Activated T-helper 1 cell treated with anti-CD3 and anti-CD28 coated beads, Interleukin-12 subunit alpha, Interleukin-12 subunit beta, Interleukin-2, Interleukin-4 antibody, amounts not matched to agents 30 ng/mL and 10 ng/mL and 1 ng/mL, durations not matched to agents 14 hours and 24 hours and 36 hours (primary cell): Measurements from ENCODE around the gene DAB2IP. TPM values are rescaled to one million over a fixed set of nuclear protein-coding genes. Genes with fewer than 3 reads are reported as not detected.
A peak's percentile ranks its signal among the peaks of the same experiment; 100 is the strongest.

Experiments
- DNase-seq: peaks from one replicate; pipeline ENCODE4 v3.0.0; 2021; ENCODE audit warnings: low spot score
- H3K27ac Mint-ChIP-seq: one replicate; pipeline ENCODE4 v1.8.0; 2021; ENCODE audit warnings: mild to moderate bottlenecking, mixed read lengths
- H3K27me3 Mint-ChIP-seq: one replicate; pipeline ENCODE4 v1.8.0; 2022; ENCODE audit warnings: mild to moderate bottlenecking, moderate library complexity, mixed read lengths; ENCODE audit not compliant: insufficient read depth
- H3K36me3 Mint-ChIP-seq: one replicate; pipeline ENCODE4 v1.8.0; 2021; ENCODE audit warnings: low read depth, mixed read lengths
- H3K4me1 Mint-ChIP-seq: one replicate; pipeline ENCODE4 v1.8.0; 2021; ENCODE audit warnings: low read depth, mixed read lengths
- H3K4me3 Mint-ChIP-seq: one replicate; pipeline ENCODE4 v1.8.0; 2021; ENCODE audit warnings: mild to moderate bottlenecking, moderate library complexity, mixed read lengths
- H3K9me3 Mint-ChIP-seq: one replicate; pipeline ENCODE4 v1.8.0; 2021; ENCODE audit warnings: mixed read lengths
- intact Hi-C: fragments of 100-400 bp; cut with micrococcal nuclease; formaldehyde crosslinking; loops from one replicate; pipeline ENCODE4 v1.15.1; 2024
- total RNA-seq: library from RNA; stranded (reverse); gene quantifications from 2 replicates; pipeline ENCODE4 v1.2.3, GENCODE V29; 2022

Gene DAB2IP
- total RNA-seq, 1 donor from 2014 or later, result not detected

GRCh38 chr9:121679901-121680635 lies 28.6 kb downstream of the DAB2IP start:
- Mint-ChIP-seq H3K27ac (no peak overlapping the region), H3K4me3 (no peak overlapping the region), H3K9me3 (no peaks in the 10 kb centered on the region), H3K27me3 (peaks cover 5% of the 10 kb centered on the region), H3K4me1 (no peaks in the 10 kb centered on the region), H3K36me3 (no peaks in the 10 kb centered on the region)
- intact Hi-C loops, result loop anchor here (10.0 kb wide), 1 partner anchor 235 kb away; no protein-coding TSS in a partner anchor
- DNase-seq, result no peak

- intact Hi-C loops, result loop anchor here (10.0 kb wide), 1 partner anchor 237 kb away; no protein-coding TSS in a partner anchor
- peaks cover 7% of the 10 kb centered on the region for H3K27me3 Mint-ChIP-seq
- no peaks in the 10 kb centered on the region for H3K36me3 Mint-ChIP-seq
- H3K4me1 Mint-ChIP-seq, result no peaks in the 10 kb centered on the region
- no peak overlapping the region for H3K4me3 Mint-ChIP-seq
- no peaks in the 10 kb centered on the region for H3K9me3 Mint-ChIP-seq
- H3K27ac Mint-ChIP-seq, result no peak overlapping the region
- no peak for DNase-seq
Observed at GRCh38 chr9:121681404-121681803, 30.0 kb downstream of the DAB2IP start.

GRCh38 chr9:121682201-121682600 lies 30.8 kb downstream of the DAB2IP start:
- Mint-ChIP-seq H3K4me3 (no peak overlapping the region), H3K27ac (no peak overlapping the region), H3K27me3 (peaks cover 9% of the 10 kb centered on the region), H3K36me3 (no peaks in the 10 kb centered on the region), H3K9me3 (no peaks in the 10 kb centered on the region), H3K4me1 (no peaks in the 10 kb centered on the region)
- intact Hi-C loops, result loop anchor here (10.0 kb wide), 1 partner anchor 237 kb away; no protein-coding TSS in a partner anchor
- no peak for DNase-seq

- no peaks in the 10 kb centered on the region for H3K4me1 Mint-ChIP-seq
- H3K36me3 Mint-ChIP-seq, result no peaks in the 10 kb centered on the region
- H3K27ac Mint-ChIP-seq, result no peak overlapping the region
- intact Hi-C loops, result loop anchor here (10.0 kb wide), 1 partner anchor 238 kb away; no protein-coding TSS in a partner anchor
- no peak for DNase-seq
- H3K27me3 Mint-ChIP-seq, result peaks cover 11% of the 10 kb centered on the region
- H3K9me3 Mint-ChIP-seq, result no peaks in the 10 kb centered on the region
- H3K4me3 Mint-ChIP-seq, result no peak overlapping the region
Observed at GRCh38 chr9:121682926-121683515, 31.6 kb downstream of the DAB2IP start.

- Mint-ChIP-seq H3K27me3 (peaks cover 10% of the 10 kb centered on the region), H3K9me3 (no peaks in the 10 kb centered on the region), H3K27ac (no peak overlapping the region), H3K36me3 (no peaks in the 10 kb centered on the region), H3K4me1 (no peaks in the 10 kb centered on the region), H3K4me3 (no peak overlapping the region)
- DNase-seq, result no peak
- intact Hi-C loops, result loop anchor here (10.0 kb wide), 1 partner anchor 239 kb away; no protein-coding TSS in a partner anchor
Observed at GRCh38 chr9:121683652-121684051, 32.2 kb downstream of the DAB2IP start.

GRCh38 chr9:121684381-121685145 lies 33.1 kb downstream of the DAB2IP start:
- intact Hi-C loops, result loop anchor here (10.0 kb wide), 1 partner anchor 240 kb away; no protein-coding TSS in a partner anchor
- H3K27ac Mint-ChIP-seq, result no peak overlapping the region
- DNase-seq, result no peak
- H3K4me3 Mint-ChIP-seq, result no peak overlapping the region
- no peaks in the 10 kb centered on the region for H3K9me3 Mint-ChIP-seq
- no peaks in the 10 kb centered on the region for H3K4me1 Mint-ChIP-seq
- no peaks in the 10 kb centered on the region for H3K36me3 Mint-ChIP-seq
- H3K27me3 Mint-ChIP-seq, result peaks cover 10% of the 10 kb centered on the region

GRCh38 chr9:121685146-121685794 lies 33.8 kb downstream of the DAB2IP start:
- peaks cover 12% of the 10 kb centered on the region for H3K27me3 Mint-ChIP-seq
- no peaks in the 10 kb centered on the region for H3K36me3 Mint-ChIP-seq
- H3K9me3 Mint-ChIP-seq, result no peaks in the 10 kb centered on the region
- no peak overlapping the region for H3K4me3 Mint-ChIP-seq
- intact Hi-C loops, result loop anchor here (10.0 kb wide), 1 partner anchor 240 kb away; no protein-coding TSS in a partner anchor
- no peak overlapping the region for H3K27ac Mint-ChIP-seq
- DNase-seq, result no peak
- no peaks in the 10 kb centered on the region for H3K4me1 Mint-ChIP-seq

- Mint-ChIP-seq H3K9me3 (no peaks in the 10 kb centered on the region), H3K27ac (no peak overlapping the region), H3K4me1 (no peaks in the 10 kb centered on the region), H3K36me3 (no peaks in the 10 kb centered on the region), H3K4me3 (no peak overlapping the region), H3K27me3 (peaks cover 12% of the 10 kb centered on the region)
- no peak for DNase-seq
- intact Hi-C loops, result loop anchor here (10.0 kb wide), 1 partner anchor 241 kb away; no protein-coding TSS in a partner anchor
Observed at GRCh38 chr9:121685795-121686377, 34.5 kb downstream of the DAB2IP start.

GRCh38 chr9:121686930-121687541 lies 35.6 kb downstream of the DAB2IP start:
- Mint-ChIP-seq H3K4me3 (no peak overlapping the region), H3K27ac (no peak overlapping the region), H3K9me3 (no peaks in the 10 kb centered on the region)

GRCh38 chr9:121688146-121688680 lies 36.8 kb downstream of the DAB2IP start:
- H3K4me1 Mint-ChIP-seq, result no peaks in the 10 kb centered on the region
- no peak overlapping the region for H3K27ac Mint-ChIP-seq

More at GRCh38 chr9:121686930-121687541, 35.6 kb downstream of the DAB2IP start:
- Mint-ChIP-seq H3K27me3 (peaks cover 10% of the 10 kb centered on the region), H3K4me1 (no peaks in the 10 kb centered on the region), H3K36me3 (no peaks in the 10 kb centered on the region)
- intact Hi-C loops, result loop anchor here (1.0 to 10.0 kb wide), 2 partner anchors 242 to 305 kb away; no protein-coding TSS in a partner anchor
- DNase-seq, result peak; percentile 53

GRCh38 chr9:121688681-121689080 lies 37.2 kb downstream of the DAB2IP start:
- Mint-ChIP-seq H3K4me1 (no peaks in the 10 kb centered on the region), H3K4me3 (no peak overlapping the region), H3K36me3 (no peaks in the 10 kb centered on the region), H3K27me3 (peaks cover 14% of the 10 kb centered on the region), H3K27ac (no peak overlapping the region), H3K9me3 (no peaks in the 10 kb centered on the region)
- no peak for DNase-seq
- intact Hi-C loops, result loop anchor here (10.0 kb wide), 1 partner anchor 244 kb away; no protein-coding TSS in a partner anchor

More at GRCh38 chr9:121688146-121688680, 36.8 kb downstream of the DAB2IP start:
- no peak for DNase-seq
- H3K4me3 Mint-ChIP-seq, result no peak overlapping the region
- peaks cover 11% of the 10 kb centered on the region for H3K27me3 Mint-ChIP-seq
- intact Hi-C loops, result loop anchor here (10.0 kb wide), 1 partner anchor 243 kb away; no protein-coding TSS in a partner anchor
- H3K36me3 Mint-ChIP-seq, result no peaks in the 10 kb centered on the region
- H3K9me3 Mint-ChIP-seq, result no peaks in the 10 kb centered on the region
